GM18517 (cell line): ENCODE measurements around the gene PPP1R3F.
A peak's percentile ranks its signal among the peaks of the same experiment; 100 is the strongest.

ENCODE experiments used
- ATAC-seq: cut with Tn5 transposase; IDR thresholded peaks from one replicate; pipeline ENCODE4 v1.9.1; 2021; ENCODE audit warnings: mild to moderate bottlenecking, moderate library complexity; ENCODE audit not compliant: unreplicated experiment

Gene PPP1R3F, protein sequence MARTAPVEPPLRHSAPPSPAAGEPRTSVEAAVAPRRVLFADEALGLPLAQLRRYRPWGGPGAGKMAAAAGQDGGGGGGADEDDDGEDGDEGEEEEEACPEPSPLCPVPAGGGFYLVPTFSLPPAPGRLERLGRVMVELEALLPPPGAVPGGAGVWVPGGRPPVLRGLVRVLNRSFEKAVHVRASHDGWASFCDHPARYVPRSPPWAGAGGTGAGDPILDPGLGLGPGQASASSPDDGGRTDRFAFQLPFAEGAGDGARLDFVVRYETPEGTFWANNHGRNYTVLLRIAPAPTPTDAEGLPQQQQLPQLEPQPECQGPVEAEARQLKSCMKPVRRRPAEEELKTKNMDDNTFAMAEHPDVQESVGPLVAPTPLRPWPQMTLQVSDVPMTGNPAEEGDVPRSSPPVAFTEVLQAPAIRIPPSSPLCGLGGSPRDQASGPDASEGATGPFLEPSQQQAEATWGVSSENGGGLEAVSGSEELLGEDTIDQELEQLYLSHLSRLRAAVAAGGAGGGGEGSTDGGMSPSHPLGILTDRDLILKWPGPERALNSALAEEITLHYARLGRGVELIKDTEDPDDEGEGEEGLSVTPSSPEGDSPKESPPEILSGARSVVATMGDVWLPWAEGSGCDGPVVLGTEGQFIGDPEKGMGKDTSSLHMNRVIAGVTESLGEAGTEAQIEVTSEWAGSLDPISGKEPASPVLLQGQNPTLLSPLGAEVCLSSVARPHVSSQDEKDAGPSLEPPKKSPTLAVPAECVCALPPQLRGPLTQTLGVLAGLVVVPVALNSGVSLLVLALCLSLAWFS

DNA sequence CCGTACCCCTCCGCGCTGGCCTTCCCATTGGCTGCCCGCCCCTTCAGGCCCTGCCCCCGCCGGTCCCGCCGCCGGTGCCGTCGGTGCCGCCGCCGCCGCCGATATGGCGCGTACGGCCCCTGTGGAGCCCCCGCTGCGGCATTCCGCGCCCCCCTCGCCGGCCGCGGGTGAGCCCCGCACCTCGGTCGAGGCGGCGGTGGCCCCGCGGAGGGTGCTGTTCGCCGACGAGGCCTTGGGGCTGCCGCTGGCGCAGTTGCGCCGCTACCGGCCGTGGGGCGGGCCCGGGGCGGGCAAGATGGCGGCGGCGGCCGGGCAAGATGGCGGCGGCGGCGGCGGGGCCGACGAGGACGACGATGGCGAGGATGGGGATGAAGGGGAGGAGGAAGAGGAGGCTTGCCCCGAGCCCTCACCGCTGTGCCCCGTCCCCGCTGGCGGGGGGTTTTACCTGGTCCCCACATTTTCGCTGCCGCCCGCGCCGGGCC is at the start of gene PPP1R3F:
Gene PPP1R3F (plus strand): TSS at position 27 of the 482 bp plus-strand sequence. CDS start 77 bp downstream, at position 104.
- peak; percentile 24 for ATAC-seq

DNA sequence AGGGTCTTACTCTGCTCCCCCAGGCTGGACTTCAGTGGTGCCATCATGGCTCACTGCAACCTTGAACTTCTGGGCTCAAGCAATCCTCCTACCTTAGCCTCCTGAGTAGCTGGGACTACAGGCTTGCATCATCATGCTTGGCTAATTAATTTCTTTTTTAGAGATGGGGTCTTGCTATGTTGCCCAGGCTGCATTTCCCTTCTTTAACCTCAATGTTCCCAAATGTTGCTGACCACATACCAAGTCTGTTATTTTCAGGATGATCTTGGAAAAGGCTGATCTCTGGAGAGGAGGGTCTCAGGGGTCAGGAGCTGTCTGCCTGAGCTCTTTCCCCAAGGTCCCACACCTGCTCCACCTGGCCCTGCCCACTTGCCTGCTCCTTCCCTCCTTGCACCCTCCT is 49.5 kb upstream of the PPP1R3F start:
- no peak for ATAC-seq

DNA sequence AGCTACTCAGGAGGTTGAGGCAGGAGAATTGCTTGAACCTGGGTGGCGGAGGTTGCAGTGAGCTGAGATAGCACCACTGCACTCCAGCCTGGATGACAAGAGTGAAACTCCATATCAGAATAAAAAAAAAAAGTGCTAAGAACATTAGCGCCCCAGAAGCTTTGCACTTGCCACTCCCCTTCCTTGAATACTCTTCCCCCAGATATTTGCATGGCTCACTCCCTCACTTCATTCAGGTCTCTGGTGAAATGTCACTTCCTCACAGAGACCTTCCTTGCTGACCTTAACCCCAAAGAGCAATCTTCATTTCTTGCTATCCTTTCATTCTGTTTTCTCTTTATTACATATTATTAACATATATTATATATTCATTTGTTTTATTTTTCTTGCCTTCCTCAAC is 47.7 kb upstream of the PPP1R3F start:
- ATAC-seq = no peak

DNA sequence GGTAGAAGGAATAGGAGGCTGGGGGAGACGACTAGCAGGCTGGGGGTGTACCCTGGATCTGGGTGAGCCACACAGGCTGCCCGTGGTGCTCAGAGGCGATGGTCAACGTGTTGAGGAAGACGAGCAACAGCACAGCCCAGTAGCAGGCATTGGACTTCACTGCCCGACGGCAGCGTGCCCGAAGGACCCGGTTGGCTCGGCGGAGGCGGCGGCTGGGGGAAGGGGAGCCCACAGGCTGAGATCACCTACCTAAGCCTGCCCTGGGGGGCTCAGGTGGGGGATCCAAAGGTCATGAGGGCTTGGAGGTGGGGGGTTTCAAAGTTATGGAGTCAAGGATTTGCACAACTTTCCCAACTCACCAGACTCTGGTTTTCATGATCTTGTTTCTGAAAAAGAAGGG is 43.7 kb upstream of the PPP1R3F start:
- ATAC-seq = no peak

DNA sequence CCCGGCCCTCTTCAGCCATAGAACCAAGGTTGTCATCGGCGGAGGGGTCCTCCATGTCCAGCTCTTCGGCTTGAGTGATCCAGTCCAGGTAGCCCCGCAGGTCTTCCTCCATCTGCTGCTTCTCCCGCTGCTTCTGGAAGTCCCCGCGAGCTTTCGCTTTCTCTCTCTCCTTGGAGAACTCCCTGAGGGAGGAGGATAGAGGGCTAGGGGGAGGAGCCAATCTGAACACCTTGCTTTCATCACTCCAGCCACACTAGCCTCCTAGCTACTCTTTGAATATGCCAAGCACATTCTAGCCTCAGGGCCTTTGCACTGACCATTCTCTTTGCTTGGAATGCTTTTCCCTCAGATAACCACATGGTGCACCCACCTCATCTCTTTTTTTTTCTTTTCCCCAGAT is 42.6 kb upstream of the PPP1R3F start:
- no peak for ATAC-seq

DNA sequence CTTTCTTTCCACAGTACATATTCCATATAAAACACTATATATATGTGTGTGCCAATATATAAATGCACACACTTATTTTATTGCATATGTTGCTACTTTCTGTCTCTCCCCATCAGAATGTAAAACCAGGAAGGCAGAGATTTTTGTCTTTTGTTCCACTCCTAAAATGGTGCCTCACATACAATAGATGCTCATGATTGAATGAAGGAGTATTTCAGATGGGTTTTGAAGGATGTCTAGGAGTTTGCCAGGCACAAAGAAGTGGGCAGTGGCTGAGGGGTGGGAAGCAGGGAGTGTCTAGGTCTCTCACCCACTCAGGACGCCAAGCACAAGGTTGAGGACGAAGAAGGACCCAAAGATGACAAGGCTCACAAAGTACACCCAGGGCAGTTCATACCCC is 41.9 kb upstream of the PPP1R3F start:
- ATAC-seq = no peak

DNA sequence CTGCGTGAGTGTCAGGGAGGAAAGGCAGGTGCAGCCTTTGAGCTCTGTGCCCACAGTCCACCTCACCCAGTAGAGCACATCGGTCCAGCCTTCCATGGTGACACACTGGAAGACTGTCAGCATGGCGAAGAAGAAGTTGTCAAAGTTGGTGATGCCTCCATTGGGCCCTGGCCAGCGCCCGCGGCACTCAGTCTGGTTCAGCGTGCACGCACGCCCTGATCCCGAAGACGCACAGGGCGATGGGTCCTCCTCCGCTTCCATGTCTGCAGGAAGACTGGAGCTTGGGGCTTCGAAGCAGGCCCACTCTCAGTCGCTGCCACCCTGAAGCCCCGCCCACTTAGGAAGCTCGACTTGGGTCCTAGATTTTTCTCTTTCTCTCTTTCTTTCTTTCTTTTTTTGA is 41.4 kb upstream of the PPP1R3F start:
- no peak for ATAC-seq

DNA sequence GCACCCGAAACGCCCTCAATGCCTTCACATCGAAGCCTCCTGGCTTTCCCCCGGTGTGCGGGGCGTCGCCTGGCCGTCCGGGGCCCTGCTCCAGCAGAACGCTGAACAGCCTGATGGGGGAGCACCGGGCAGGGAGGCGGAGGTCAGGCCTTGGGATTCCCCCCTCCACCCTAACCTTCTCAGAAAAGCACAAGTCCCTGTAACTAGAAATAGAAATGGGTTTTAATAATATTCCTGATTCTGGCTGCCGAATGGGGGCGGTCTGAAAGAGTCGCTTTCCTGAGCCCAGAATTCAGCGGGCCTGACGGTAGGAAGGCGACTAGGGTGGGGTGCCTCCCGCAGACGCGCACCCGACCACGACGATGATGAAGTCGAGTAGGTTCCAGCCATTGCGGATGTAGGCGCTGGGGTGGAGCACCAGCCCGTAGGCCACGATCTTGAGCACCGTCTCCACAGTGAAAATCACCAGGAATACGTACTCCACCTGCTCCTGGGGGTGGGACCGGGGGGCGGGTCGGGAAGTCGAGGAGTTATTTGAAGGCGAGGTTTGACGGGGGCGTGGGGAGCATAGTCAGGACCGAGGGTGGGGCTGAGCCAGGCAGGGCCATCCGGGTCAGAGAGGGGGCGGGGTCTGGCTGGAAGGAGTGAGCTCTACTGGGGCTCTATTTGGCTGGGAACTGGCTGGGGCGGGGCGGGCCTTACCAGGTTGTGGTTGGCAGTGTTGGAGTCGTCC is 38.9 kb upstream of the PPP1R3F start:
- no peak for ATAC-seq

DNA sequence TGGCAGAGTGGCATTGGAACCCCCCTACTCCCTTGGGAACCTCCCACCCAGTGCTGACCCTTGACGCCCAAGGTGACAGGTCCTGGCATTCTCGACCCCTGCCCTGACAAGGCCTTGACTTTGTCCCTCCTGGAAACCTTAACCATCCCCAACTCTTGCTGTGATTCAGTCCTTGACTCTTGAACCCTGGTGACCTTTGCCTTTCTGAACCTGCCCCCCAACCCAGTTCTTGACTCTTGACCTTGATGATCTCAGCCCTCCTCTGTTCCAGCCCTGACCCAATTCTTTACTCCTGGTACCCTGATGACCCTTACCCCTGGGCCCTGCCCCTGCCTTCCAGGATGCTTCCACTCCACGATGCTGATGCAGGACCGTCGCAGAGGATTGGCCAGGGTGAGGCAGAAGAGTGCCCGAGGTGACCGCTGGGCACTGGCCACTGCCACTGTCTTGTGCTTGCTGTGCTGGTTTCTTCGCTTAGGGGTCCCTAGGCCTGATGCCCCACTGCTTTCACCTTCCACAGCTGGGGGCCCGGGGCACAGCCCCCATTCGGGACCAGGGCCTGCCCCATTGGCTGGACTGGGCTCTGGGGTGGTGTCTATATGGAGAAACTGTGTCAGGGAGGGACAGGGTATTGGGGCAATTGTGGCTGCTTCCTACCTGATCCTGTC is 38.1 kb upstream of the PPP1R3F start:
- no peak for ATAC-seq

DNA sequence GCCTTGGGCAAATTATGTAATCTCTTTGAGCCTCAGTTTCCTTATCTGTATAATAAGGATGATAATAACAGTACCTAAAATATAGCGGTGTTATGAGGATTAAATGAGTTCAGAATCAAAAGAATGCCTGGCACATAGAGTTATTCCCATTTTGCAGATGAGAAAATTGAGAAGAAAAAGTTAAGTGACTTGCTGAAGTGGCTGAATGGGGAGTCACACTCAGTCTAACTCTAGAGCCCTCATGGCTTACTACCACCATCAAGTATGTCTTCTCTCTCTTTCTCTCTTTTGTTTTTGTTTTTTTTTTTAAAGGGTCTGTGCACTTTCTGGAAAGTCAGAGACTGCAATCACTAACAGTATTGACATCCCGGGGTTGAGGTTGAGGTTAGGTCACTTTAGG is 37.1 kb upstream of the PPP1R3F start:
- ATAC-seq = no peak

DNA sequence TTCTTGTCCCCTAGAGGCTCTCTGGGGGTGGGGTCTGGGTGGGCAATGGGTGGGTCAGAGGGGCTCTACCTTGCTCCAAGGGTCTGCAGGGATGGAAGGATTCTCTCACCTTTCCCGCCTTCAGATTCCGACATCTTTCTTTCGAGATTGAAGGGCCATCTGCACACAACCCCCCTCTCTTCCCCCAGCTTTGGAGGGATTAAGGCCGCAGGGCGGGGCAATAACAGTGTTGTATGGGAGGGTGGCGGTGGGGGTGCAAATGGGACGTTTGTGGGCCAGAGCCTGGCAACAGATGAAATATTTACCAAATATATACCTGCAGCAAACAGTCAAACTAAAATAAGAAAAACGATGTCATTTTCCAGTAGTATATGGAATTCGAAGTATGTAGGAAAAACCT is 36.4 kb upstream of the PPP1R3F start, which contains the start of gene CACNA1F:
Gene CACNA1F (minus strand): TSS at position 165 of the 400 bp plus-strand sequence. CDS start 31 bp downstream, at position 134.
- ATAC-seq = no peak

DNA sequence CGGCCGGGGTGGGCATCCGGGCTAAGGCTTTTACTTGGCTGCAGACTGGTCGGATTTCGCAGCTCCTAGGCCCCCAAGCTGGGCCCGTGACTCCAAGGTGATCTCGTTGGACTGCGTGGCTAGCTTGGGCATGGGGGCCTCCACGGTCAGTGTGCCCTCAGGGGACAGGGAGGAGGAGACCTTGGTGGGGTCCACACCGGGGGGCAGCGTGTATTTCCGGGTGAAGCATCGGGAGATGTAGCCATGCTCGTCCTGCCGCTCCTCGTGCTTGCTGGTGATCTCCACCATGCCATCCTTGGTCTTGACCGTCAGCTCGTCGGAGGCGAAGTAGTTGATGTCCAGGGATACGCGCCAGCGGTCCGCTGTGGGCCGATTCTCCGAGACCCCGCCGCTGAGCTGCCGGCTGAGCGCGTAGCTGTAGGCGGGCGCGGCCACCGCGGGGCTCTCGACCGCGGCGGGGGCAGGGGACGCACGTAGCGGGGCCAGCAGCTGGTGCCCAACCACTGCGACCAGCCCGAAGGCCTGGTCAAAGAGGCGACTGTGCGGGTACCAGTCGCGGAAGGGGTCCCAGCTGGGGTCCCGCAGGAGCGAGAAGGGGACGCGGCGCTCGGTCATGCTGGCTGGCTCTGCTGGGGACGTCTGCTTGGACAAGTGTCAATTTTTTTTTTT is 35.6 kb upstream of the PPP1R3F start:
- ATAC-seq = no peak

DNA sequence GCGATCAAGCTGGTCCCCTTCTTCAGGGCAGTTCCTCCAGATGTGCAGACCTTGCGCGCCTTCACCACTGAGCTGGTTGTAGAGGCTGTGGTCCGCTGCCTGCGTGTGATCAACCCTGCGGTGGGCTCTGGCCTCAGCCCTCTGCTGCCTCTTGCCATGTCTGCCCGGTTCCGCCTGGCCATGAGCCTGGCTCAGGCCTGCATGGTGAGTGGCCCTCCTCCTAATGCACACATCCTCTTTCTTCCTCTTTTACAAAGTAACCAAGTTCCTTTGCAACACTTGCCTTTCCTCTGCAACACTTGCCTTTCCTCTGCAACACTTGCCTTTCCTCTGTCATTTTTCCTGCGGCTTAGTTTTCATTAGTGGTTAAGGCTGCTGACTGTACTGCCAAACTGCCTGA is 32.5 kb upstream of the PPP1R3F start:
- ATAC-seq = no peak

DNA sequence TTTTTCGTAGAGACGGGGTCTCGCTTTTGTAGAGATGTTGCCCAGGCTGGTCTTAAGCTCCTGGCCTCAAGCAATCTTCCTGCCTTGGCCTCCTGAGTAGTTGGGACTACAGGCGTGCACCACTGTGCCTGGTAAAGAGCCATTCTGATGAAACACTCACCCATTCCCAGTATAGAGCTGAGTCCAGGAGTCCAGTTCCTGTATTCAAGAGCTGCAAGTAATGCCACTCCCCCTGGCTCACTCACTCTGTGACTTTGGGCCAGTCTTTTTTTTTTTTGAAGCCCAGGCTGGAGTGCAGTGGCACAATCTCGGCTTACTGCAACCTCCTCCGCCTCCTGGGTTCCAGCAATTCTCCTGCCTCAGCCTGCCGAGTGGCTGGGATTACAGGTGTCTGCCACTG is 30.9 kb upstream of the PPP1R3F start:
- ATAC-seq = no peak

DNA sequence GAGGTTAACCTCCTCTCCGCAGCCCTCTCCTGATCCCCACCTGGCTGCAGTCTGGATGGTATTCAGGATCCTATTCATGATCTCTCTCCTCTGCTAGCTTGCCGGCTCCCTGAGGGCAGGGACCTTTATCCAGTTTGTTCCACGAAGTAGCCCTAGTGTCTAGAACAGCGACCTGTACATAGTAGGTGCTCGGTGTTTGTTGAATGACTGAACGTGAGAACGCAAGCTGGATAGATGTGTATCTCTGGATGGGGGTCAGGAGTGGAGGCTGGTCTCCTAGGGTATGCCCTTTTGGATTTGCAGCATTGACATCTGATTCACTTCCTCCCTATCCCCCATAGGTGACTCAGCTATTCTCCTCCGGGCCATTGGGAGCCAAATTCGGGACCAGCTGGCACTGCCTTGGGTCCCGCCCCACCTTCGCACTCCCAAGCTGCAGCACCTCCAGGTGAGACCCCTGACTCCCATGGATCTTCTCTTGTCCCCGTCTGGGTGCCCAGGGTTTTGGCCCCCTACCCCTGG is 27.0 kb upstream of the PPP1R3F start:
- no peak for ATAC-seq

DNA sequence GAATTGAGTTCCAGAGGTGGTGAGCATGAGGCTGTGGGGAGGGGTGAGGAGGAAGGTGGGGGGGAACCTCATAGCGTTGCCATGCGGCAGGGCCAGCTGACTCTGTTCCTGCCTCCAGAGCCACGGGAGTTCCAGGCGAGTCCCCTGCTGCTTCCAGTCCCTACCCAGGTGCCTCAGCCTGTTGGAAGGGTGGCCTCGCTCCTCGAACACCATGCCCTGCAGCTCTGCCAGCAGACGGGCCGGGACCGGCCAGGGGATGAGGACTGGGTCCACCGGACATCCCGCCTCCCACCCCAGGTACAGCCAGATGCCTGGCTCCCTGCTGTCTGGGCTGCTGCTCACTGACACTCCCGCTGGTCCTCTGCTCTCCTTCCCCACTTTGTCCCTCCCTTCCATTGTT is 26.4 kb upstream of the PPP1R3F start:
- no peak for ATAC-seq

DNA sequence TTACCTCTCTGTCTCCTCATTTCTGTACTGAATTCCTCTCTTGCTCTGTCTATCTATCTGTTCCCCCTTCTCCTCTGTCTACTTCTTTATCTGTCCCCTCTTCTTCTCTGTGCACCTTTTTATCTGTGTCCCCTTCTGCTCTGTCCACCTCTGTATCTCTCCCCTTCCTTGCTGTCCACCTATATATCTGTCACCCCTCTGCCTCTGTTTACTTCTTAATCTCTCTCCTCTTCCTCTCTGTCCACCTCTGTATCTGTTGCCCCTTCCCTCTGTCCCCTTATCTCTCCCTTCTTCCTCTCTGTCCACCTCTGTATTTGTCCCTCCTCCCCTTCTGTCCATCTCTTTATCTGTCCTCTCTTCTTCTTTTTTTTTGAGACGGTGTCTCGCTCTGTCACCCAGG is 25.4 kb upstream of the PPP1R3F start:
- no peak for ATAC-seq

DNA sequence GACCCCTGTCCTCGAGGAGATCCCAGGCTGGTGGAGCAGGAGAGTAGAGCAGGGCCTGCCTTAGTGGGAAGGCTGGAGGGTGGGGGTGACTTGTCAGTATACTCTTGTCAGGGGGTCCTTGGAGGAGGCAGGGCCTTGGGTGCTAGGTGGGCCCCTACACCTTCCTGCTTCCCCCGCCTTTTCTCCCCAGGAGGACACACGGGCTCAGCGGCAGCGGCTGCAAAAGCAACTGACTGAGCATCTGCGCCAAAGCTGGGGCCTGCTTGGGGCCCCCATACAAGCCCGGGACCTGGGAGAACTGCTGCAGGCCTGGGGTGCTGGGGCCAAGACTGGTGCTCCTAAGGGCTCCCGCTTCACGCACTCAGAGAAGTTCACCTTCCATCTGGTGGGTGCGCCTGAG is 23.1 kb upstream of the PPP1R3F start:
- ATAC-seq = no peak

DNA sequence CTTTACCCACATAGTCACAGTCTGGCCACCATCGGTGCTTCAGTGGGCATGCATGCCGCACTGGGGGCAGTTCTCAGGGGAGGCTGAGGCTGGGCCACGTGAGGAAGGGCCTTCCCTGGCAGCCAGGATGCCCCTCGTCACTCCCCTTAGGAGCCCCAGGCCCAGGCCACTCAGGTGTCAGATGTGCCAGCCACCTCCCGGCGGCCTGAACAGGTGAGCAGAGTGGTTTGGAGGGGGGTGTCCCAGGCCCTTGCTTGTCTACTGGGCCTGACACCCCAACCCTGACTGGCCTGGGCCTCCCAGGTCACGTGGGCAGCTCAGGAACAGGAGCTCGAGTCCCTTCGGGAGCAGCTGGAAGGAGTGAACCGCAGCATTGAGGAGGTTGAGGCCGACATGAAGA is 22.2 kb upstream of the PPP1R3F start:
- no peak for ATAC-seq
